ENCODE results near the gene EVPL.
"Not testable (repeated sequence)": the region's sequence is repeated elsewhere in the genome, so short reads cannot be mapped to it uniquely, and the experiment has no call there.

- not testable (repeated sequence) for TF ChIP-seq CTCF, POLR2A, POLR2AphosphoS5 (IDR thresholded peaks at IDR 0.05)
Observed at GRCh38 chr17:75975187-75975586, 51.9 kb downstream of the EVPL start.
